MM.1S (cell line): Measurements from ENCODE around the gene EGF.

Source experiments
- DNase-seq: peaks from one replicate; pipeline ENCODE4 v3.0.0-alpha.2; 2015
- H2AFZ ChIP-seq: fragments of 300-600 bp; sonication (generic); 2 replicates; pipeline ENCODE4 v1.6.0; 2016; ENCODE audit warnings: antibody characterized with exemption, low read length
- H3F3A ChIP-seq: fragments of 300-600 bp; sonication (generic); 2 replicates; pipeline ENCODE4 v1.6.1; 2016; ENCODE audit warnings: mild to moderate bottlenecking, antibody characterized with exemption, low read length, moderate library complexity, mixed read lengths; ENCODE audit not compliant: insufficient read depth
- H3K27ac ChIP-seq: fragments of 300-600 bp; sonication (generic); 2 replicates; pipeline ENCODE4 v1.5.1; 2016; ENCODE audit warnings: mild to moderate bottlenecking, low read length
- H3K27me3 ChIP-seq: fragments of 300-600 bp; sonication (generic); replicated peaks from 2 replicates; pipeline ENCODE4 v1.6.0; 2016; ENCODE audit warnings: low read length; ENCODE audit not compliant: insufficient read depth
- H3K36me3 ChIP-seq: fragments of 300-600 bp; sonication (generic); replicated peaks from 2 replicates; pipeline ENCODE4 v1.6.1; 2016; ENCODE audit warnings: mild to moderate bottlenecking, low read length, mixed read lengths; ENCODE audit not compliant: insufficient read depth
- H3K4me1 ChIP-seq: fragments of 300-600 bp; sonication (generic); 2 replicates; pipeline ENCODE4 v1.6.1; 2016; ENCODE audit warnings: low read length, mixed read lengths
- H3K4me2 ChIP-seq: fragments of 300-600 bp; sonication (generic); 2 replicates; pipeline ENCODE4 v1.6.0; 2016; ENCODE audit warnings: low read depth, low read length
- H3K4me3 ChIP-seq: fragments of 300-600 bp; sonication (generic); 2 replicates; pipeline ENCODE4 v1.5.1; 2016; ENCODE audit warnings: low read length, mixed read lengths
- H3K79me2 ChIP-seq: fragments of 300-600 bp; sonication (generic); 2 replicates; pipeline ENCODE4 v1.6.1; 2016; ENCODE audit warnings: mixed run types, low read length, mixed read lengths
- H3K9ac ChIP-seq: fragments of 300-600 bp; sonication (generic); 2 replicates; pipeline ENCODE4 v1.6.1; 2016; ENCODE audit warnings: low read length, mixed read lengths
- H3K9me2 ChIP-seq: fragments of 300-600 bp; sonication (generic); replicated peaks from 2 replicates; pipeline ENCODE4 v1.6.1; 2016; ENCODE audit warnings: mild to moderate bottlenecking, low read length, mixed read lengths; ENCODE audit not compliant: insufficient read depth
- H3K9me3 ChIP-seq: fragments of 300-600 bp; sonication (generic); replicated peaks from 2 replicates; pipeline ENCODE4 v1.6.1; 2016; ENCODE audit warnings: mild to moderate bottlenecking, low read length, mixed read lengths; ENCODE audit not compliant: insufficient read depth
- H4K20me1 ChIP-seq: fragments of 300-600 bp; sonication (generic); 2 replicates; pipeline ENCODE4 v1.6.1; 2016; ENCODE audit warnings: mild to moderate bottlenecking, low read length, moderate library complexity, mixed read lengths; ENCODE audit not compliant: insufficient read depth
- CTCF ChIP-seq: fragments of 300-600 bp; sonication (generic); IDR thresholded peaks from 2 replicates; pipeline ENCODE4 v1.5.1; 2016; ENCODE audit warnings: antibody characterized with exemption, low read length, mixed read lengths
- EZH2 ChIP-seq: fragments of 300-600 bp; sonication (generic); optimal IDR thresholded peaks from 2 replicates; pipeline ENCODE3; 2017; ENCODE audit warnings: low read depth, mild to moderate bottlenecking, antibody characterized with exemption, low read length, mixed read lengths
- EZH2phosphoT487 ChIP-seq: fragments of 300-600 bp; sonication (generic); IDR thresholded peaks from 2 replicates; pipeline ENCODE4 v1.6.1; 2018; ENCODE audit warnings: antibody characterized with exemption, low read length

Gene EGF

GRCh38 chr4:109996526-109996925 is 83.8 kb downstream of the EGF start:
- no peaks in the 10 kb centered on the region for H3K9me2 ChIP-seq
- H3K4me2 ChIP-seq = no peak overlapping the region
- no peak for DNase-seq
- peaks cover 46% of the 10 kb centered on the region for H3K27me3 ChIP-seq
- peaks cover 14% of the 10 kb centered on the region for H3K4me1 ChIP-seq
- no peak overlapping the region for H3K4me3 ChIP-seq
- no peak overlapping the region for H2AFZ ChIP-seq
- no peaks in the 10 kb centered on the region for H3K36me3 ChIP-seq
- H4K20me1 ChIP-seq = no peaks in the 10 kb centered on the region
- no peaks in the 10 kb centered on the region for H3K9me3 ChIP-seq
- H3K9ac ChIP-seq = no peak overlapping the region
- no peak overlapping the region for H3K27ac ChIP-seq
- no peaks in the 10 kb centered on the region for H3K79me2 ChIP-seq
- H3F3A ChIP-seq = peaks cover 6% of the 10 kb centered on the region
- TF ChIP-seq CTCF (no peak), EZH2phosphoT487 (no peak), EZH2 (no peak)

GRCh38 chr4:109998867-109999584 is 86.3 kb downstream of the EGF start:
- Histone ChIP-seq H3K27ac (no peak overlapping the region), H3K9me3 (no peaks in the 10 kb centered on the region), H3K36me3 (no peaks in the 10 kb centered on the region), H3K27me3 (peaks cover 29% of the 10 kb centered on the region), H3K9ac (no peak overlapping the region), H4K20me1 (no peaks in the 10 kb centered on the region), H3K4me1 (peaks cover 9% of the 10 kb centered on the region), H3K9me2 (no peaks in the 10 kb centered on the region), H3K4me3 (no peak overlapping the region), H3K4me2 (peak overlapping the region; percentile 12; the same call in 1 of the 2 replicates), H3K79me2 (no peaks in the 10 kb centered on the region), H3F3A (peaks cover 5% of the 10 kb centered on the region), H2AFZ (no peak overlapping the region)
- DNase-seq = peak; percentile 78
- TF ChIP-seq CTCF (peak; percentile 73), EZH2phosphoT487 (no peak)

GRCh38 chr4:109999585-109999912 is 86.9 kb downstream of the EGF start:
- Histone ChIP-seq H3K27ac (no peak overlapping the region), H4K20me1 (no peaks in the 10 kb centered on the region), H3K9me3 (no peaks in the 10 kb centered on the region), H3F3A (no peaks in the 10 kb centered on the region), H3K27me3 (peaks cover 25% of the 10 kb centered on the region), H3K4me2 (no peak overlapping the region), H3K9me2 (no peaks in the 10 kb centered on the region), H2AFZ (no peak overlapping the region), H3K36me3 (no peaks in the 10 kb centered on the region), H3K9ac (no peak overlapping the region), H3K79me2 (no peaks in the 10 kb centered on the region), H3K4me3 (no peak overlapping the region), H3K4me1 (peaks cover 4% of the 10 kb centered on the region)
- no peak for DNase-seq
- TF ChIP-seq CTCF (no peak), EZH2phosphoT487 (no peak), EZH2 (no peak)
